Stimulated activated CD4-positive, alpha-beta T cell treated with anti-CD3 and anti-CD28 coated beads, Interleukin-12 subunit alpha, Interleukin-12 subunit beta, amount 100 ng/mL, for 48 hours (primary cell): ENCODE measurements around the gene OR5B21.

ENCODE experiments used
- DNase-seq, 3 donors: peaks; one replicate each; pipeline ENCODE4 v3.0.0-alpha.2; 2020; ENCODE audit warnings: low read depth in 2 of 3, low spot score in 1 of 3

Gene OR5B21

GRCh38 chr11:58494101-58494500, 13.8 kb downstream of the OR5B21 start:
- no peak for DNase-seq

- DNase-seq, result no peak
Measured at GRCh38 chr11:58493676-58494075, 14.2 kb downstream of the OR5B21 start.

GRCh38 chr11:58490827-58491226, 17.1 kb downstream of the OR5B21 start:
- DNase-seq, result no peak

GRCh38 chr11:58487170-58487569, 20.7 kb downstream of the OR5B21 start:
- DNase-seq, result no peak

- DNase-seq, result no peak
Measured at GRCh38 chr11:58485961-58486360, 21.9 kb downstream of the OR5B21 start.

- DNase-seq, result no peak
Measured at GRCh38 chr11:58471892-58472291, 36.0 kb downstream of the OR5B21 start.

- DNase-seq, result no peak
Measured at GRCh38 chr11:58466293-58466692, 41.6 kb downstream of the OR5B21 start.

GRCh38 chr11:58465690-58466089, 42.2 kb downstream of the OR5B21 start:
- no peak for DNase-seq
